DMS114 treated with DMSO at 0.1 percent for 48 hours (cell line): ENCODE data around the gene TGFBI.

Experiments
- DNase-seq: peaks from one replicate; lab custom pipeline; 2025; ENCODE audit not compliant: unreplicated experiment; lab: John Stamatoyannopoulos, UW

TGFBI gene

GRCh38 chr5:136025900-136026299 is 2.9 kb upstream of the TGFBI start:
- no peak for DNase-seq

- DNase-seq, result no peak
Measured at GRCh38 chr5:136026636-136027035, 2.2 kb upstream of the TGFBI start.

GRCh38 chr5:136027311-136027710 is 1.5 kb upstream of the TGFBI start:
- no peak for DNase-seq

- no peak for DNase-seq
Measured at GRCh38 chr5:136028090-136028489, 698 bp upstream of the TGFBI start.

GRCh38 chr5:136030252-136030651 is 1.5 kb downstream of the TGFBI start:
- DNase-seq, result no peak

- no peak for DNase-seq
Measured at GRCh38 chr5:136030956-136031611, 2.3 kb downstream of the TGFBI start.

GRCh38 chr5:136031711-136032110 is 2.9 kb downstream of the TGFBI start:
- no peak for DNase-seq

GRCh38 chr5:136032564-136032963 is 3.8 kb downstream of the TGFBI start:
- DNase-seq, result no peak

- no peak for DNase-seq
Measured at GRCh38 chr5:136033234-136033633, 4.4 kb downstream of the TGFBI start.

GRCh38 chr5:136033848-136034247 is 5.1 kb downstream of the TGFBI start:
- DNase-seq, result no peak

GRCh38 chr5:136034492-136034891 is 5.7 kb downstream of the TGFBI start:
- DNase-seq, result no peak

- DNase-seq, result no peak
Measured at GRCh38 chr5:136034984-136035383, 6.2 kb downstream of the TGFBI start.

GRCh38 chr5:136035837-136036236 is 7.0 kb downstream of the TGFBI start:
- no peak for DNase-seq

- DNase-seq, result no peak
Measured at GRCh38 chr5:136036293-136036911, 7.6 kb downstream of the TGFBI start.

GRCh38 chr5:136037001-136037705 is 8.4 kb downstream of the TGFBI start:
- DNase-seq, result no peak

GRCh38 chr5:136038635-136039034 is 9.8 kb downstream of the TGFBI start:
- DNase-seq, result no peak

GRCh38 chr5:136039202-136039601 is 10.4 kb downstream of the TGFBI start:
- DNase-seq, result no peak

GRCh38 chr5:136040746-136041415 is 12.1 kb downstream of the TGFBI start:
- no peak for DNase-seq

- DNase-seq, result no peak
Measured at GRCh38 chr5:136042156-136042555, 13.4 kb downstream of the TGFBI start.

GRCh38 chr5:136042665-136043121 is 13.9 kb downstream of the TGFBI start:
- no peak for DNase-seq

- no peak for DNase-seq
Measured at GRCh38 chr5:136043551-136043950, 14.8 kb downstream of the TGFBI start.
